Measurements from ENCODE around the gene TMEM86A.

- TF ChIP-seq CTCF (conservative IDR thresholded peaks at IDR 0.05) (peak; percentile 90), ZFX (IDR thresholded peaks at IDR 0.05) (no peak)
Observed at GRCh38 chr11:18650859-18651557, 47.6 kb upstream of the TMEM86A start.

Measured in C4-2B (cell line).